Caco-2 (cell line): ENCODE results near the gene TYROBP. TPM values are rescaled to one million over a fixed set of nuclear protein-coding genes. Genes with fewer than 3 reads are reported as not detected.

Source experiments
- BruUV-seq: library from RNA; stranded (reverse); fragments of 400-500 nt; replicated peaks from 2 replicates; lab custom pipeline; 2021; lab: Mats Ljungman, UMichigan
- CTCF ChIA-PET: fragments of 300-600 bp; sonication (Branson Sonifier 250); formaldehyde crosslinking; loops from one replicate; lab custom pipeline; 2022; ENCODE audit warnings: antibody characterized with exemption; lab: Charles Lee
- POLR2A ChIA-PET: fragments of 300-600 bp; sonication (Branson Sonifier 250); formaldehyde crosslinking; loops from one replicate; lab custom pipeline; 2022; ENCODE audit warnings: antibody characterized with exemption; lab: Charles Lee
- DNase-seq, 2 experiments: peaks; one replicate each; pipeline versions ENCODE4 v3.0.0 to v3.0.0-alpha.2; 2020 to 2022
- H3K27me3 ChIP-seq: replicated peaks from 2 replicates; pipeline ENCODE4 v1.6.0; 2011; ENCODE audit warnings: low read length; ENCODE audit not compliant: control insufficient read depth, insufficient read depth
- H3K36me3 ChIP-seq: 2 replicates; pipeline ENCODE4 v1.5.1; 2011; ENCODE audit warnings: low read length; ENCODE audit not compliant: control insufficient read depth, insufficient read depth
- H3K4me1 ChIP-seq: fragments of 250-450 bp; sonication (Bioruptor Pico); 2 replicates; pipeline ENCODE4 v1.5.1; 2020; ENCODE audit warnings: mild to moderate bottlenecking
- H3K4me3 ChIP-seq: 2 replicates; pipeline ENCODE4 v1.5.1; 2011; ENCODE audit warnings: low read depth, mild to moderate bottlenecking, control low read depth, low read length
- H3K9me3 ChIP-seq: fragments of 250-450 bp; sonication (Bioruptor Pico); 2 replicates; pipeline ENCODE4 v1.5.1; 2020; ENCODE audit warnings: mild to moderate bottlenecking, moderate library complexity
- H3K27ac Mint-ChIP-seq: one replicate; pipeline ENCODE4 v1.8.0; 2022; ENCODE audit warnings: mixed read lengths; ENCODE audit not compliant: unreplicated experiment
- H3K27me3 Mint-ChIP-seq: one replicate; pipeline ENCODE4 v1.8.0; 2022; ENCODE audit warnings: mixed read lengths; ENCODE audit not compliant: insufficient read depth, unreplicated experiment
- H3K36me3 Mint-ChIP-seq: one replicate; pipeline ENCODE4 v1.8.0; 2022; ENCODE audit warnings: mild to moderate bottlenecking, mixed read lengths; ENCODE audit not compliant: insufficient read depth, unreplicated experiment
- H3K4me1 Mint-ChIP-seq: one replicate; pipeline ENCODE4 v1.8.0; 2022; ENCODE audit warnings: low read depth, mixed read lengths; ENCODE audit not compliant: unreplicated experiment
- H3K4me3 Mint-ChIP-seq: one replicate; pipeline ENCODE4 v1.8.0; 2022; ENCODE audit warnings: mild to moderate bottlenecking, moderate library complexity, mixed read lengths; ENCODE audit not compliant: unreplicated experiment
- H3K9me3 Mint-ChIP-seq: one replicate; pipeline ENCODE4 v1.8.0; 2022; ENCODE audit warnings: mixed read lengths; ENCODE audit not compliant: unreplicated experiment
- intact Hi-C: fragments of 100-400 bp; cut with micrococcal nuclease; formaldehyde crosslinking; loops from one replicate; pipeline ENCODE4 v1.10.0; 2022; ENCODE audit not compliant: unreplicated experiment
- total RNA-seq: library from RNA; stranded (reverse); gene quantifications from 2 replicates; pipeline ENCODE4 v1.2.3, GENCODE V29; 2022
- TF ChIP-seq, protein P1 (sequence below), 2 experiments: fragments of 200-600 bp in 1 of 2; IDR thresholded peaks; 1 replicate in 1 of 2; 2 replicates in 1 of 2; pipeline versions ENCODE4 v1.5.1 to v1.8.0; 2011 to 2022; ENCODE audit warnings: antibody characterized with exemption in 1 of 2, control low read depth in 1 of 2, inconsistent platforms in 1 of 2, low read depth in 1 of 2, low read length in 1 of 2, mild to moderate bottlenecking in 1 of 2, moderate library complexity in 1 of 2; ENCODE audit not compliant: insufficient read depth in 1 of 2, severe bottlenecking in 1 of 2, unreplicated experiment in 1 of 2

The TYROBP gene
- total RNA-seq, 1 experiment from 2014 or later: not detected

DNA sequence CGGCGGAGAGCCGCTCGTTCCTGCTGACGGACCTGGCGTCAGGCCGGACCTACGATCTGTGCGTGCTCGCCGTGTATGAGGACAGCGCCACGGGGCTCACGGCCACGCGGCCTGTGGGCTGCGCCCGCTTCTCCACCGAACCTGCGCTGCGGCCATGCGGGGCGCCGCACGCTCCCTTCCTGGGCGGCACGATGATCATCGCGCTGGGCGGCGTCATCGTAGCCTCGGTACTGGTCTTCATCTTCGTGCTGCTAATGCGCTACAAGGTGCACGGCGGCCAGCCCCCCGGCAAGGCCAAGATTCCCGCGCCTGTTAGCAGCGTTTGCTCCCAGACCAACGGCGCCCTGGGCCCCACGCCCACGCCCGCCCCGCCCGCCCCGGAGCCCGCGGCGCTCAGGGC, 36.5 kb upstream of the TYROBP start:
- Histone ChIP-seq H3K36me3 (no peaks in the 10 kb centered on the region), H3K9me3 (no peaks in the 10 kb centered on the region), H3K27me3 (no peaks in the 10 kb centered on the region), H3K4me1 (no peaks in the 10 kb centered on the region), H3K4me3 (no peak overlapping the region)
- Mint-ChIP-seq H3K27me3 (peaks cover 3% of the 10 kb centered on the region), H3K9me3 (no peaks in the 10 kb centered on the region), H3K4me1 (peaks cover 6% of the 10 kb centered on the region), H3K4me3 (no peak overlapping the region), H3K36me3 (peaks cover 15% of the 10 kb centered on the region), H3K27ac (no peak overlapping the region)
- TF ChIP-seq, protein P1, sequence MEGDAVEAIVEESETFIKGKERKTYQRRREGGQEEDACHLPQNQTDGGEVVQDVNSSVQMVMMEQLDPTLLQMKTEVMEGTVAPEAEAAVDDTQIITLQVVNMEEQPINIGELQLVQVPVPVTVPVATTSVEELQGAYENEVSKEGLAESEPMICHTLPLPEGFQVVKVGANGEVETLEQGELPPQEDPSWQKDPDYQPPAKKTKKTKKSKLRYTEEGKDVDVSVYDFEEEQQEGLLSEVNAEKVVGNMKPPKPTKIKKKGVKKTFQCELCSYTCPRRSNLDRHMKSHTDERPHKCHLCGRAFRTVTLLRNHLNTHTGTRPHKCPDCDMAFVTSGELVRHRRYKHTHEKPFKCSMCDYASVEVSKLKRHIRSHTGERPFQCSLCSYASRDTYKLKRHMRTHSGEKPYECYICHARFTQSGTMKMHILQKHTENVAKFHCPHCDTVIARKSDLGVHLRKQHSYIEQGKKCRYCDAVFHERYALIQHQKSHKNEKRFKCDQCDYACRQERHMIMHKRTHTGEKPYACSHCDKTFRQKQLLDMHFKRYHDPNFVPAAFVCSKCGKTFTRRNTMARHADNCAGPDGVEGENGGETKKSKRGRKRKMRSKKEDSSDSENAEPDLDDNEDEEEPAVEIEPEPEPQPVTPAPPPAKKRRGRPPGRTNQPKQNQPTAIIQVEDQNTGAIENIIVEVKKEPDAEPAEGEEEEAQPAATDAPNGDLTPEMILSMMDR (IDR thresholded peaks at IDR 0.05; ENCODE audit: insufficient read depth in 1 of 2, low read depth in 1 of 2, low read length in 1 of 2, severe bottlenecking in 1 of 2, unreplicated experiment in 1 of 2): no peak
- POLR2A ChIA-PET: no interaction called here
- intact Hi-C loops: no loop called here
- DNase-seq: no peak
- BruUV-seq: no TSS peak
- CTCF ChIA-PET: interaction anchor here (1.1 kb wide), 1 partner anchor 13 kb away, joined by 3 read pairs; no protein-coding TSS in a partner anchor

DNA sequence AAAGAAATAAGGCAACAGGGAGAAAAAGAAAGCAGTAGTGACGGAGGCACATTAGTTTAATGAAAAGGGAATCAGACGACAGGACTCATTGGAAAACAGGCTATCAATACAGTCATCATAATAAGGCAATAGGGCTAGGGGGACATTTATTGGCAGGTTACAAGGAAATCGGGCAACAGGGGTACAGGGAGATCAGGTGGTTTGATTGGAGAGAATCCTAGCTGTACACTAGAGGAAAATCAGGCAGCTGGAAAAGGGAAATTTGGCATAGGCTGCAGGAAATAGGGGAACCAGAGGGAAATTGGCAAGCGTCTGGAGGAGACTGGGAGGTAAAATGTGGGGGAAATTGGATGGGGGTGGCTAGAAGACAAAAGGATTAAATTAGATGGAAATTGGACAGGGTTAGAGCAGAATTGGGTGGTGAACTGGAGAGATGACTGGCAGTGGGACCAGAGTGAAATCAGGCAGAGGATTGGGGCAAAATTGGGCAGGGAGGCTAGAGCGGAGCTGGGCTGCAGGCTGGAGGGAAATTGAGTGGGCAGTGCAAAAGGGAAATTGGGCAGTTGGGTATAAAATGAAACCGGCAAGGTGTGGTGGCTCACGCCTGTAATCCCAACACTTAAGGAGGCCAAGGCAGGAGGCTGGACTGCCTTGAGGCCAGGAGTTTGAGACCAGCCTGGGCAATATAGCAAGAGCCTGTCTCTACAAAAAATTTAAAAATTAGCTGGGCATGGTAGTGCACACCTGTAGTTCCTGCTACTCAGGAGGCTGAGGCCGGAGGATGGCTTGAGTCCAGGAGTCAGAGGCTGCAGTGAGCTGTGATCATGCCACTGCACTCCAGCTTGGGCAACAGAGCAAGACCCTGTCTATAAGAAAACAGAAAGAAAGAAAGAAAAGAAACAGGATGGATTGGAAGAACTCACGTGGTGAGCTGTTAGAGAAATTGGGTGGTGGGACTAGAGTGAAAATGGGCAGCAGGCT, 35.5 kb upstream of the TYROBP start:
- ChIA-PET POLR2A (no interaction called here), CTCF (interaction anchor here (1.1 kb wide), 1 partner anchor 12 kb away, joined by 3 read pairs; no protein-coding TSS in a partner anchor)
- Histone ChIP-seq H3K9me3 (no peaks in the 10 kb centered on the region), H3K27me3 (no peaks in the 10 kb centered on the region), H3K4me1 (no peaks in the 10 kb centered on the region), H3K36me3 (no peaks in the 10 kb centered on the region), H3K4me3 (no peak overlapping the region)
- intact Hi-C loops: no loop called here
- Mint-ChIP-seq H3K36me3 (peaks cover 15% of the 10 kb centered on the region), H3K9me3 (no peaks in the 10 kb centered on the region), H3K27me3 (peaks cover 3% of the 10 kb centered on the region), H3K27ac (no peak overlapping the region), H3K4me3 (no peak overlapping the region), H3K4me1 (peaks cover 8% of the 10 kb centered on the region)
- DNase-seq: no peak
- TF ChIP-seq, protein P1 (IDR thresholded peaks at IDR 0.05; ENCODE audit: insufficient read depth in 1 of 2, low read depth in 1 of 2, low read length in 1 of 2, severe bottlenecking in 1 of 2, unreplicated experiment in 1 of 2): no peak
- BruUV-seq: no TSS peak

- Histone ChIP-seq H3K36me3 (no peaks in the 10 kb centered on the region), H3K4me1 (peaks cover 7% of the 10 kb centered on the region), H3K4me3 (no peak overlapping the region), H3K9me3 (no peaks in the 10 kb centered on the region), H3K27me3 (no peaks in the 10 kb centered on the region)
- POLR2A ChIA-PET: no interaction called here
- Mint-ChIP-seq H3K4me1 (peaks cover 21% of the 10 kb centered on the region), H3K27me3 (no peaks in the 10 kb centered on the region), H3K27ac (no peak overlapping the region), H3K4me3 (no peak overlapping the region), H3K36me3 (peaks cover 6% of the 10 kb centered on the region), H3K9me3 (no peaks in the 10 kb centered on the region)
- TF ChIP-seq, protein P1 (IDR thresholded peaks at IDR 0.05; ENCODE audit: insufficient read depth in 1 of 2, low read depth in 1 of 2, low read length in 1 of 2, severe bottlenecking in 1 of 2, unreplicated experiment in 1 of 2): no peak
- intact Hi-C loops: no loop called here
- CTCF ChIA-PET: no interaction called here
- BruUV-seq: no TSS peak
- no peak for DNase-seq
These were observed 34.1 kb upstream of the TYROBP start for GRCh38 chr19:35942235-35942634.
